H1 (cell line): ENCODE results near the gene PJVK. TPM values are rescaled to one million over a fixed set of nuclear protein-coding genes. Genes with fewer than 3 reads are reported as not detected.

ENCODE experiments used
- BRCA1 ChIP-seq: IDR thresholded peaks from 2 replicates; pipeline ENCODE4 v1.6.1; 2012; ENCODE audit warnings: low read depth, low read length, improper control_type of control experiment
- CHD7 ChIP-seq: fragments of 300-600 bp; sonication (generic); IDR thresholded peaks from 2 replicates; pipeline ENCODE4 v1.7.1; 2012; ENCODE audit warnings: low read length, moderate library complexity, mild to moderate bottlenecking, inconsistent platforms; ENCODE audit not compliant: insufficient replicate concordance
- CREB1 ChIP-seq: IDR thresholded peaks from 2 replicates; pipeline ENCODE4 v1.6.1; 2012; ENCODE audit warnings: inconsistent platforms
- EGR1 ChIP-seq: IDR thresholded peaks from 2 replicates; pipeline ENCODE4 v1.6.1; 2011; ENCODE audit warnings: low read depth, low read length, borderline replicate concordance
- FOSL1 ChIP-seq: IDR thresholded peaks from 2 replicates; pipeline ENCODE4 v1.6.1; 2011; ENCODE audit warnings: mild to moderate bottlenecking, low read depth, low read length, moderate library complexity; ENCODE audit not compliant: insufficient read depth
- RAD21 ChIP-seq, 2 experiments: IDR thresholded peaks in 1 of 2; conservative IDR thresholded peaks in 1 of 2; 2 replicates each; pipeline ENCODE4 v1.6.1; 2011; ENCODE audit warnings: low read depth in 2 of 2, low read length in 2 of 2, improper control_type of control experiment in 1 of 2, inconsistent platforms in 1 of 2, mild to moderate bottlenecking in 1 of 2, moderate library complexity in 1 of 2
- RBBP5 ChIP-seq: IDR thresholded peaks from 2 replicates; pipeline ENCODE4 v1.7.1; 2012; ENCODE audit warnings: low read depth, mild to moderate bottlenecking, inconsistent platforms, low read length, moderate library complexity, borderline replicate concordance
- TAF1 ChIP-seq: IDR thresholded peaks from 2 replicates; pipeline ENCODE4 v1.6.1; 2011; ENCODE audit warnings: mild to moderate bottlenecking, low read depth, low read length
- TBP ChIP-seq: IDR thresholded peaks from 2 replicates; pipeline ENCODE4 v1.6.1; 2011; ENCODE audit warnings: low read depth, low read length, improper control_type of control experiment
- YY1 ChIP-seq: IDR thresholded peaks from 2 replicates; pipeline ENCODE4 v1.6.1; 2011; ENCODE audit warnings: low read depth, mild to moderate bottlenecking, low read length
- polyA plus RNA-seq, 7 experiments: library from polyadenylated mRNA; depleted of rRNA in 3 of 7; stranded (reverse) in 5 of 7; unstranded in 2 of 7; fragments of >200 nt in 5 of 7; fragments of 200-250 nt in 2 of 7; gene quantifications; 1 replicate in 5 of 7; 2 replicates in 1 of 7; 4 replicates in 1 of 7; pipeline versions ENCODE4 v1.2.1 to v1.2.3, GENCODE V29; 2011 to 2013; ENCODE audit warnings: missing spikeins in 2 of 7, mixed read lengths in 2 of 7
- total RNA-seq: library from RNA; stranded (reverse); fragmentation: NEBNext Ultra II Directional; extraction: Animal tissue kit (Norgen Biotek cat#: 25700); gene quantifications from 2 replicates; pipeline ENCODE4 v1.2.1, GENCODE V29; 2021

PJVK gene
- total and polyA plus RNA-seq, 2 of the 8 experiments (the other 6 are each of a cell fraction or from before 2014, with no cell fraction given): 2.4 to 2.8 TPM

- TF ChIP-seq EGR1 (no peak), FOSL1 (no peak), YY1 (0 out of 2 replicates have a peak, but pooled peaks have one; percentile 6), RBBP5 (peak; percentile 69; the same call in 1 of the 2 replicates), TAF1 (peak; percentile 84), TBP (peak; percentile 60), RAD21 (IDR thresholded peaks at IDR 0.05 in 1 of 2, conservative IDR thresholded peaks at IDR 0.05 in 1 of 2; ENCODE audit: low read depth in 2 of 2, low read length in 2 of 2) (no peak), CREB1 (peak; percentile 86), CHD7 (no peak), BRCA1 (no peak)
These were observed 37.5 kb upstream of the PJVK start (continued) for GRCh38 chr2:178413472-178414265.
